CD14-positive monocyte (primary cell): ENCODE data around the gene MNX1. TPM values are rescaled to one million over a fixed set of nuclear protein-coding genes. Genes with fewer than 3 reads are reported as not detected.
A peak's percentile ranks its signal among the peaks of the same experiment; 100 is the strongest.

Experiments used
- DNase-seq, 3 donors: peaks; one replicate each; pipeline ENCODE4 v3.0.0-alpha.2; 2011 to 2022
- H2AFZ ChIP-seq: 2 replicates; pipeline ENCODE4 v1.6.0; 2012; ENCODE audit warnings: mild to moderate bottlenecking, low read depth, low read length, inconsistent platforms; ENCODE audit not compliant: insufficient read depth, poor library complexity, severe bottlenecking
- H3K27ac ChIP-seq, 2 donors: 1 replicate in 1 of 2; 2 replicates in 1 of 2; pipeline ENCODE4 v1.5.1; 2012 to 2013; ENCODE audit warnings: low read length in 2 of 2, control low read depth in 1 of 2, inconsistent platforms in 1 of 2, low read depth in 1 of 2, mild to moderate bottlenecking in 1 of 2
- H3K27me3 ChIP-seq, 2 donors: one replicate each; pipeline versions ENCODE4 v1.6.0 to v1.6.1; 2011 to 2013; ENCODE audit warnings: low read length in 2 of 2; ENCODE audit not compliant: control insufficient read depth in 2 of 2, insufficient read depth in 2 of 2
- H3K36me3 ChIP-seq, 2 donors: replicated peaks in 1 of 2; 1 replicate in 1 of 2; 2 replicates in 1 of 2; pipeline versions ENCODE4 v1.5.1 to v1.6.1; 2012 to 2013; ENCODE audit warnings: low read length in 2 of 2, control low read depth in 1 of 2, inconsistent platforms in 1 of 2, mild to moderate bottlenecking in 1 of 2; ENCODE audit not compliant: insufficient read depth in 2 of 2, control insufficient read depth in 1 of 2
- H3K4me1 ChIP-seq, 2 donors: 1 replicate in 1 of 2; 2 replicates in 1 of 2; pipeline versions ENCODE4 v1.5.1 to v1.6.1; 2012 to 2013; ENCODE audit warnings: low read length in 2 of 2, control low read depth in 1 of 2, inconsistent platforms in 1 of 2, mild to moderate bottlenecking in 1 of 2, moderate library complexity in 1 of 2; ENCODE audit not compliant: insufficient read depth in 2 of 2, control insufficient read depth in 1 of 2
- H3K4me2 ChIP-seq: replicated peaks from 2 replicates; pipeline ENCODE3; 2012; ENCODE audit warnings: low read length, moderate library complexity, mild to moderate bottlenecking; ENCODE audit not compliant: poor library complexity, severe bottlenecking; ENCODE audit errors: extremely low read depth
- H3K4me3 ChIP-seq, 3 experiments: fragments of 200-600 bp in 1 of 3; sonication (generic) in 1 of 3; replicated peaks in 1 of 3; 1 replicate in 2 of 3; 2 replicates in 1 of 3; pipeline ENCODE4 v1.5.1; 2011 to 2013; ENCODE audit warnings: low read length in 3 of 3, mild to moderate bottlenecking in 3 of 3, control low read depth in 2 of 3, low read depth in 2 of 3, inconsistent platforms in 1 of 3, moderate library complexity in 1 of 3
- H3K79me2 ChIP-seq: 2 replicates; pipeline ENCODE4 v1.6.0; 2012; ENCODE audit warnings: mild to moderate bottlenecking, control low read depth, inconsistent platforms, low read length, moderate library complexity; ENCODE audit not compliant: insufficient read depth
- H3K9ac ChIP-seq: 2 replicates; pipeline ENCODE4 v1.6.0; 2017; ENCODE audit warnings: low read length, mild to moderate bottlenecking; ENCODE audit not compliant: insufficient read depth, poor library complexity, severe bottlenecking
- H3K9me3 ChIP-seq, 2 donors: replicated peaks in 1 of 2; 1 replicate in 1 of 2; 2 replicates in 1 of 2; pipeline versions ENCODE4 v1.5.1 to v1.6.1; 2012 to 2013; ENCODE audit warnings: low read length in 2 of 2, control low read depth in 1 of 2; ENCODE audit not compliant: control insufficient read depth in 1 of 2, insufficient read depth in 1 of 2
- H4K20me1 ChIP-seq: 2 replicates; pipeline ENCODE4 v1.6.0; 2012; ENCODE audit warnings: mild to moderate bottlenecking, low read length, control low read depth, moderate library complexity; ENCODE audit not compliant: insufficient read depth
- H3K27ac Mint-ChIP-seq, 7 donors: one replicate each; pipeline ENCODE4 v1.8.0; 2020; ENCODE audit warnings: mild to moderate bottlenecking in 7 of 7, mixed read lengths in 7 of 7, moderate library complexity in 6 of 7, inconsistent platforms in 2 of 7
- H3K27me3 Mint-ChIP-seq, 3 donors: one replicate each; pipeline ENCODE4 v1.8.0; 2021 to 2022; ENCODE audit warnings: low read depth in 3 of 3, mild to moderate bottlenecking in 3 of 3, mixed read lengths in 3 of 3, moderate library complexity in 3 of 3, inconsistent platforms in 1 of 3
- H3K36me3 Mint-ChIP-seq, 2 donors: one replicate each; pipeline ENCODE4 v1.8.0; 2020; ENCODE audit warnings: mixed read lengths in 2 of 2, inconsistent platforms in 1 of 2, mild to moderate bottlenecking in 1 of 2
- H3K4me1 Mint-ChIP-seq: one replicate; pipeline ENCODE4 v1.8.0; 2020; ENCODE audit warnings: mild to moderate bottlenecking, mixed read lengths
- H3K4me3 Mint-ChIP-seq, 2 donors: one replicate each; pipeline ENCODE4 v1.8.0; 2020; ENCODE audit warnings: mild to moderate bottlenecking in 2 of 2, mixed read lengths in 2 of 2, moderate library complexity in 1 of 2
- H3K9me3 Mint-ChIP-seq, 7 donors: one replicate each; pipeline ENCODE4 v1.8.0; 2020 to 2022; ENCODE audit warnings: mixed read lengths in 7 of 7, mild to moderate bottlenecking in 6 of 7, moderate library complexity in 6 of 7, inconsistent platforms in 2 of 7
- whole genome bisulfite sequencing: methylation state at CpG from one replicate; pipeline ENCODE4 v1.1.5; 2013; ENCODE audit warnings: missing lambda C conversion rate; ENCODE audit not compliant: insufficient coverage; 5-methylcytosine and 5-hydroxymethylcytosine counted together
- intact Hi-C, 2 donors: fragments of 100-400 bp; cut with micrococcal nuclease; formaldehyde crosslinking; loops; one replicate each; pipeline versions ENCODE4 v1.15.0 to v1.15.1; 2023
- polyA plus RNA-seq, 3 donors: library from polyadenylated mRNA; depleted of rRNA in 1 of 3; unstranded in 2 of 3; stranded (reverse) in 1 of 3; fragments of 300-500 nt in 2 of 3; fragments of >200 nt in 1 of 3; fragmentation: Illumina TruSeq in 2 of 3; gene quantifications; 1 replicate in 2 of 3; 2 replicates in 1 of 3; pipeline ENCODE4 v1.2.3, GENCODE V29; 2012 to 2021
- TF ChIP-seq, protein P1 (sequence below): fragments of 200-600 bp; IDR thresholded peaks from one replicate; pipeline ENCODE4 v1.8.0; 2022; ENCODE audit warnings: antibody characterized with exemption, mild to moderate bottlenecking

The MNX1 gene
- polyA plus RNA-seq, 3 donors = not detected

DNA sequence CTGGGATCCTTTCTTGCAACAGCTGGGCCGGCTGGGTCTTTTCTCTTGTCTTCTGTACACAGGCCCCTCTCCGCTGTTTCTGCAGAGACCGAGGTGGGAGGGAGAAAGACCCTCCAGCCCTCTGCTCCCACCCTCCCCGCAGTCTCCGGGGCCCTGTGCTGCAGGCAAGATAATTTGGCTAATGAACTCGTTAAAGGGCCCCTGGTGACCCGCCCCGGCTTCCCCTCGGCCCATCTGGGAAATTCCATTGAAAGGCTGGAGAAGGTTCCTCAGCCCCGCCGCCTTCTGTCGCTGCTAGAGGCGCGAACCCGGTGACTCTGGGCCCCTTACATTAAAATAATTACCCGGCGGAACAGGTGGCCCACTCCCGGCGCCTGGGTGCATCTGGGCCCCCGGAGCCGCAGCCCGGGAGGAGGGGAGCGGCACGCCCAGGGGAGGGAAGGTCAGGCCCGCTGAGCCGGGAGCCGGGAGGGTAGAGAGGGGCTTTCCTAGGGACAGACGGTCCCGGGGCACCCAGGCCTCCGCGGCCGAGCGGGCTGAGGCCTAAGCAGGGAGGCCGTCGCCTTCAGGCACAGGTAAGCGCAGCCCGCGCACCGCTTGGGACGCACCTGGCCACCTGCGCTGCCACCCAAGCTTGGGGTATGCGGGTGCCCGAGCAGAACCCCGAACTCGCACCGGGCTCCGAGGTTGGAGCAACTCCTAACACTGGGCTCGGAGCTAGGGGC lies 7.3 kb upstream of the MNX1 start:
- Mint-ChIP-seq H3K4me3 (peak overlapping the region in 1 of 2 donors; percentile 77), H3K27ac (no peak overlapping the region), H3K36me3 (peaks cover 0 to under 1% of the 10 kb centered on the region in 2 donors), H3K4me1 (peaks cover 4% of the 10 kb centered on the region), H3K27me3 (peaks cover 89 to 100% (median 92%) of the 10 kb centered on the region in 3 donors), H3K9me3 (peaks cover 0 to 14% (median 0%) of the 10 kb centered on the region in 7 donors)
- no peak overlapping the region for H3K4me2 ChIP-seq
- no peaks in the 10 kb centered on the region for H4K20me1 ChIP-seq
- peaks cover 70 to 97% of the 10 kb centered on the region in 2 donors for H3K27me3 ChIP-seq
- no peaks in the 10 kb centered on the region for H3K36me3 ChIP-seq
- WGBS = 5% methylated on average over 37 of the region's 48 CpGs
- intact Hi-C loops = no loop called here
- no peak overlapping the region for H3K27ac ChIP-seq
- no peak for DNase-seq
- H3K9me3 ChIP-seq = peaks cover 0 to 50% of the 10 kb centered on the region in 2 donors
- H3K4me1 ChIP-seq = no peaks in the 10 kb centered on the region
- TF ChIP-seq, protein P1, sequence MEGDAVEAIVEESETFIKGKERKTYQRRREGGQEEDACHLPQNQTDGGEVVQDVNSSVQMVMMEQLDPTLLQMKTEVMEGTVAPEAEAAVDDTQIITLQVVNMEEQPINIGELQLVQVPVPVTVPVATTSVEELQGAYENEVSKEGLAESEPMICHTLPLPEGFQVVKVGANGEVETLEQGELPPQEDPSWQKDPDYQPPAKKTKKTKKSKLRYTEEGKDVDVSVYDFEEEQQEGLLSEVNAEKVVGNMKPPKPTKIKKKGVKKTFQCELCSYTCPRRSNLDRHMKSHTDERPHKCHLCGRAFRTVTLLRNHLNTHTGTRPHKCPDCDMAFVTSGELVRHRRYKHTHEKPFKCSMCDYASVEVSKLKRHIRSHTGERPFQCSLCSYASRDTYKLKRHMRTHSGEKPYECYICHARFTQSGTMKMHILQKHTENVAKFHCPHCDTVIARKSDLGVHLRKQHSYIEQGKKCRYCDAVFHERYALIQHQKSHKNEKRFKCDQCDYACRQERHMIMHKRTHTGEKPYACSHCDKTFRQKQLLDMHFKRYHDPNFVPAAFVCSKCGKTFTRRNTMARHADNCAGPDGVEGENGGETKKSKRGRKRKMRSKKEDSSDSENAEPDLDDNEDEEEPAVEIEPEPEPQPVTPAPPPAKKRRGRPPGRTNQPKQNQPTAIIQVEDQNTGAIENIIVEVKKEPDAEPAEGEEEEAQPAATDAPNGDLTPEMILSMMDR = no peak
- no peak overlapping the region for H2AFZ ChIP-seq
- no peak overlapping the region for H3K4me3 ChIP-seq
- H3K9ac ChIP-seq = no peak overlapping the region
- H3K79me2 ChIP-seq = no peaks in the 10 kb centered on the region

DNA sequence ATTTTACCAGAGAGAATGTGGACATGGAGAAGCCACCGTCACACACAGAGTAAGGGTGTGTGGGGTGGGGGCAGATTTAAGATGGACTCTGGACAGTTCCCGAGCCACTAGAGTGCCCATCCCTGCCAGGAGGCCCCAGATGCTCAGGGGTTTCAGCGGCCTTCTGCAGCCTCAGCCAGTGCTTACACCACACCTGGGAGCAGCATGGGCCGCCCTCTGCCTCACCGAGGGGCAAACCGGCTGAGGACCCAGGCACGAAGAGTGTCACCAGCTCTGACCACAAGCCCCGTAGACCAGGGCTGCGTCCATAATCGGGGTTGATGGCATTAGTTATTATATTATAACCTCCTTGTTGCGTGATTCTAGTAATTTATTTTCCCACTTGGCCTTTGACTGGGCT lies 6.7 kb upstream of the MNX1 start:
- H3K27ac Mint-ChIP-seq = no peak overlapping the region
- H3K27me3 ChIP-seq = peaks cover 68 to 97% of the 10 kb centered on the region in 2 donors
- no peak overlapping the region for H3K27ac ChIP-seq
- no peak overlapping the region for H3K4me2 ChIP-seq
- intact Hi-C loops = no loop called here
- no peak overlapping the region for H3K9ac ChIP-seq
- H3K36me3 Mint-ChIP-seq = no peaks in the 10 kb centered on the region
- TF ChIP-seq, protein P1 = no peak
- peaks cover 4% of the 10 kb centered on the region for H3K4me1 Mint-ChIP-seq
- peak overlapping the region in 1 of 2 donors; percentile 77 for H3K4me3 Mint-ChIP-seq
- peaks cover 0 to 15% (median 0%) of the 10 kb centered on the region in 7 donors for H3K9me3 Mint-ChIP-seq
- H3K27me3 Mint-ChIP-seq = peaks cover 89 to 100% (median 92%) of the 10 kb centered on the region in 3 donors
- H3K79me2 ChIP-seq = no peaks in the 10 kb centered on the region
- H2AFZ ChIP-seq = no peak overlapping the region
- 8% methylated on average over 5 of the region's 11 CpGs for WGBS
- H3K4me3 ChIP-seq = no peak overlapping the region
- no peaks in the 10 kb centered on the region for H3K4me1 ChIP-seq
- H3K9me3 ChIP-seq = peaks cover 0 to 44% of the 10 kb centered on the region in 2 donors
- no peaks in the 10 kb centered on the region for H4K20me1 ChIP-seq
- DNase-seq = no peak
- no peaks in the 10 kb centered on the region for H3K36me3 ChIP-seq
